GM21528 (cell line): ENCODE data around the gene RIPK1.
"Not testable (repeated sequence)": the region's sequence is repeated elsewhere in the genome, so short reads cannot be mapped to it uniquely, and the experiment has no call there.

Source experiments
- ATAC-seq: cut with Tn5 transposase; IDR thresholded peaks from one replicate; pipeline ENCODE4 v1.9.1; 2021; ENCODE audit warnings: mild to moderate bottlenecking, moderate library complexity; ENCODE audit not compliant: unreplicated experiment, low FRiP score

RIPK1 gene

DNA sequence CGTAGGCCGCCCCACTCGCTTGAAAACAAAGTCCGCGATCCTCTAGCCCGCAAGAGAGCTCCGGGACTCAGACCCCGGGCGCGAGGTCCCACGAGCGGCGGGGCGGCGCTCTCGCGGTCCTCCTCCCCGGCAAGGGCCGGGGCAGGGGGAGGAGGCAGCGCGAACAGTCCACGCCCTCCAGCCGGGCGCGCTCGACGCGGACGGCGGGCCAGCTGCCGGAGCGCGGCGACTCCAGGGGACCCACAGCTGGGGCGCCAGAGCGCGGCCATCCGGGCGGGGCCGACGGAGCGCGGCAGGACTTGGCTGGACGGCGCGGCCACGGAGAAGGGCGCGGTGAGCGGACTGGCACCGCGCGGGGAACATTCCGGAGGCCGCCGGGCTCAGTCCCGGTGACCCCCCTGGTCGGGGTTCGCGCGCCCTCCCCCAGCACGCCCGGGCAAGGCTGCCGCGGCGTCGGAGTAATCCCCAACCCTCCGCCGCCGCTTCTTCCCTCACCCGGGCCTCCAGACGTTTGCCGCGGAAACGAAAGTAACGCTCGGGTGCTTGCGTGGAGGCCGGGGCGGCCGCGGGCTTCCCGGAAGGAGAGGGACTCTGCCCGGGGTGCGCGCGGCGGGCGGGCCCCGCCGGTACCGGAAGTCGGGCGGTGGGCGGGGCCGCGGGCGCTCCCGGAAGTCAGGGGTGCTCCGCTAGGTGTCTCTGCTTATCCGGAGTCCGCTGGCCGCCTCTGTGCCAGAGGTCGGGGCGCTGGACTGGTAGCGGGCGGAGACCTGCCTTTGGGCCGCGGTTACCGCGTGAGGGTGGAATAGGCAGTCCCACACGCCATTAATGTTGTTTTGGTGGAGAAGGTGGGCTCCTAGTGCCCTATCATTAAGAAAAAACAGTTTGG is at the start of gene RIPK1:
Gene RIPK1 (plus strand): TSS at position 166 of the 886 bp plus-strand sequence. CDS start 8,330 bp downstream, outside the sequence.
- peak; percentile 79 for ATAC-seq

DNA sequence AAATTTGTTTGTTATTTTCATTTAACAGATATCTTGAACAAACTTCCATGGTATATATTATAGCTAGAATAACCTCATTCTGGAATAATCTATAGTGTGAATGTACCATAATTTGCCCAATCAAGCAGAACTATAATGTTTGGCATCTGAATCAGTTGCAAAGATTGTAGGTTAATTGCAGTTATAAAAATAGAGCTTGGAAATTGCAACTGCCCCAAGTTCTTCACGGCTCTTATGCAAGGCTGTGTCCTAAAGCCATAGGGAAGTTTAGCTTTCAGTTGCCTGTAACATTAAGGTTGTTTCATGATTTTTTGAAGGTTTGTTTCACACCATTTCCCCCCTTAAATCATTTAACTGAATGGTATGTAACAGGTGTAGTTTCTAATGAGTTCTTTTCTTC is 49.2 kb upstream of the RIPK1 start:
- ATAC-seq, result no peak

DNA sequence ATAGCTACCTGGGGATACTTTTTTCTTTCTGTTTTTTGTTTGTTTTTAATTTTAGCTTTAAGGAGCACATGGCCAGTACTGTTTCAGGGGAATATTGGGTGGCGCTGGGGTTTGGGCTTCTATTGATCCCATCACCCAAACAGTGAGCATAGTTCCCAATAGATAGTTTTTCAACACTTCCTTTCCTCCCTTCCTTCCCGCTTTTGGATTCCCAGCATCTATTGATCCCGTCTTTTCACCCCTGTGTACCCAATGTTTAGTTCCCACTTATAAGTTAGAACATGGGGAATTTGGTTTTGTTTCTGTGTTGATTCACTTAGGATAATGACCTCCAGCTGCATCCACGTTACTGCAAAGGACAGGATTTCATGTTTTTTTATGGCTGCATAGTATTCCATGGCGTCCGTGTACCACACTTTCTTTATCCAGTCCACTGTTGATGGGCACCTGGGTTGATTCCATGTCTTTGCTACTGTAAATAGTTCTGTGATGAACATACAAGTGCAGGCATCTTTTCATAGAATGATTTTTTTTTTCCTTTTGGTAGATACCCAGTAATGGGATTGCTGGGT is 48.5 kb upstream of the RIPK1 start:
- no peak for ATAC-seq

DNA sequence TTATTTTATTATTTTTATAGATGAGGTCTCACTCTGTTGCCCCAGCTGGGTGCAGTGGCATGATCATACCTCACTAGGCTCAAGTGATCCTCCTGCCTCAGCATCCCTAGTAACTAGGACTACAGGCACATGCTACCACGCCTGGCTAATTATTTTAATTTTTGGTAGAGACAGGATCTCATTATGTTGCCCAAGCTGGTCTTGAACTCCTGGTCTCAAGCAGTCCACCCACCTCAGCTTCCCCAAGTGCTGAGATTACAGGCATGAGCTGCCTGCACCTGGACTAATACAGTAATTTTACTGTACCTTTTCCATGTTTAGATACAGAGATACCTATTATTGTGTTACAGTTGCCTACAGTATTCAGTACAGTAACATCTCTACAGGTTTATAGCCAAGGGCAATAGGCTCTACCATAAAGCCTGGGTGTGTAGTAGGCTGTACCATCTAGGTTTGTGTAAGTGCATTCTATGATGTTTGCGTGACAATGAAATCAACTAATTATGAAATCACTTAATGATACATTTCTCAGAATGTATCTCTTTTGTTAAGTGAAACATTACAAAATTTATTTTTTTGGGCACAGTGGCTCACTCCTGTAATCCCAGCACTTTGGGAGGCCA is 47.2 kb upstream of the RIPK1 start:
- not testable (repeated sequence) for ATAC-seq

DNA sequence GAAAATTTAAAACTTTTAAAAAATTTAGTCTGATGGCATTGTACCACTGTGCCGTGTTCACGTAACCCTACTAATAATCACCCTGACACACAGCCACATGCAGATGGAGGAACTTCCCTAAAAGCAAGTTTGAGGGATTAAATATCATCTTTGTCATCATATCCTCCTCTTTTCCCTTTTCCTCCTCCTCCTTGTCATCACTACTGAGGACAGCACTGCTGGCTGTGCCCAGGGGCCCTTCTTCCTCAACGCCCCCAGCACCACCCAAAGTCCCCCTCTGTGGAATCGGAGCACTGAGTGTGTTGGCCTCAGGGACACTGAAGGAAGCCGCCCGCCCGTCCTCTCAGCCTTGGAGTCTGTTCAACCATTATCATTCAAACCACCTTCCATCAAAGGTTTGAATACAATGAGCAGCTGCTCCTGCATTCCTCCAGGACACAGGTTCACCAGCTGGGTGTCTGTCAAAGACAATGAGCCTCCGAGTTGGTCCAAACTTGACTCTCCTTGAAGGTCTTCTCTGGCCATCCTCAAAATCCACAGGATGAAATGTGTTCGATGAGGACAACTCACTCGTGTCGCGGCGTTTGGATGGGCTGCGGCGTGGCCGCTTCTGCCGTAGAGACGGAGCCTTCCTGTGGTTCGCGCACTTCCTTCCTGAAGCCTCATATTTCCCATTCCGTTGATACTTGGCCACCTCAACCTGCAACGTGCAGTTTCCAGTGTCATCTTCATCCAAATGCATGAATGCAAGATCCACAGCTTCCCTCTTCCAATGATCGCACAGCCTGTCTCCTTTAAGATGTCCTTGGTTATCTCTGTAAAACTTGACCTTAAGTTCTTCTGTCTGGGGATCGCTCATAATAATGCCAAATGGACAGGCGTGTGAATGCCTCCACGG is 45.3 kb upstream of the RIPK1 start:
- no peak for ATAC-seq

DNA sequence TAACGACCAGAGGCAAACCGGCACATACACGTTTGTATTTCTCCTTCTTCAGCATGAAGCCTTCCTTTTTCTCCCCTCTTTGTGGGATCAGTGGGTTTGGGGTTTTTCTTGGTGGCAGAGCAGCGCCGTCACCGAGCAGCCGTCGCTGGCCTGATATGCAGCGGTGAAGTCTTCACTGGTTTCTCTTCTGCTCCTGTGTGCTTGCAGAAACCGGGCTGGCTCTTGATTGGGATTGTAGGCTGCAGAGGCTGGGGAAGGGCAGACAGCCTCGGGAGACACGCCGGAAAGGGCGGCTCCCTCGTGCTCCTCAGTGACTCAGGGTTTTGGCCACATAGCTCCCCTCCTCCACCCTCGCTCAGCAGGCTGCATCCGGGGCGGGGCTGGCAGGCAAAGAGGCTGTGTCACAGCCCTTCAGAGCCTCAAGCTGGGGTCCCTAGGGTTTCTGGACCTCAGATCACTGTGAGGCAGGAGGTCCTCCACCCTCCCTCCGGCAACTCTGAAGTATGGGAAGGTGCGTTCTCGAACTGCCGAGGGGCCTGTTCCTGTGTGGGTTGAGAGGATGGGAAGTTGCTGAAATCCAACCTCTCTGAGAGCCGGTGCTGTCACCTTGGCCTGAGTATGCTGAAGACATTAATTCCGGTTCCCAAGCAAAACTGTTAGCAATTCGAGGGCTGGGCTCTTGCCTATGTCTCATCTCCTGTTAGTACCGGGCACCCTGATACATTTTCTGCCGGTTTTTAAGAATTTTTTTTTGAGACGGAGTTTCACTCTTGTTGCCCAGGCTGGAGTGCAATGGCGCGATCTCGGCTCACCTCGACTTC is 44.4 kb upstream of the RIPK1 start:
- peak; percentile 76 for ATAC-seq

DNA sequence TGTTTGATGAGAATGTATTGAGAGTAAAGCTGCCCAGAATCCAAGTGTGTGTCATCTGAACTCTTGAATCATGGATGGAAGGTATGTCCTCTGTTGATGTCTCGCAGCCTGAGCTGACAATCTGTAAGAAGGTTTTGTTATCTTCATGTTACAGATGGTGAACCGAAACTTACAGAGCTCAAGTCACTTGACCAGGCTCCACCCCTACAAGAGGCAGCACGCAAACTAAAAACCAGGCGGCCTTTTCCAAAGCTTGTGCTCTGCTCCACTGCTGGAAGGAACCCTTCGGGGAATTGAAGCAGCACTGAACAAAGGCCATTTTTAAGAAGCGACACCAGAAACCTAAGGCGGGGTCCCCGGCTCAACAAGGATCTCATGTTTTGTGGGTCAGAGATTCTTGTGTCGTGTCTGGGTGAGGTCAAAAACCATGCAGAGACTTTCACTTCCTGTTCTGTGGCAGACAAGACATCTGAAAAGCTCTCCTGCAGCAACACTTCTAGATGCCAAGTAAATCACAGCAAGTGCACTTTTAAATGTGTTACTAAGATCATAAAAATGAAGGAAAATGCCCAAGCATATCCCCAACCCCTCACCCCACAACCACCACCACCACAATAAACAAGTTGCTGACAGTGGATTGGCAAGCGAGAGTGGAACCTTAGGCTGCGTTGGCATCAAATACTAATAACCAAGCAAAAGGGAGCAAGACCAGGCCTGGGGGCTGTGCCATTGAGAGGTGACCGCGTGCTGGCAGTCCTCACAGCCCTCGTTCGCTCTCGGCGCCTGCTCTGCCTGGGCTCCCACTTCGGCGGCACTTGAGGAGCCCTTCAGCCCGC is 41.3 kb upstream of the RIPK1 start:
- ATAC-seq, result peak; percentile 62

DNA sequence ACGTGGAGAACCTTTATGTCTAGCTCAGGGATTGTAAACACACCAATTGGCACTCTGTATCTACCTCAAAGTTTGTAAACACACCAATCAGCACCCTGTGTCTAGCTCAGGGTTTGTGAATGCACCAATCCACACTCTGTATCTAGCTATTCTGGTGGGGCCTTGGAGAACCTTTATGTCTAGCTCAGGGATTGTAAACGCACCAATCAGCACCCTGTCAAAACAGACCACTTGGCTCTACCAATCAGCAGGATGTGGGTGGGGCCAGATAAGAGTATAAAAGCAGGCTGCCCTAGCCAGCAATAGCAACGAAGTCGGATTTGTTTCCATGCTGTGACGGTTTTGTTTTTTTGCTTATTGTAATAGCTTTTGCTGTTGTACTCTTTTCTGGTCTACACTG is 40.1 kb upstream of the RIPK1 start:
- not testable (repeated sequence) for ATAC-seq

DNA sequence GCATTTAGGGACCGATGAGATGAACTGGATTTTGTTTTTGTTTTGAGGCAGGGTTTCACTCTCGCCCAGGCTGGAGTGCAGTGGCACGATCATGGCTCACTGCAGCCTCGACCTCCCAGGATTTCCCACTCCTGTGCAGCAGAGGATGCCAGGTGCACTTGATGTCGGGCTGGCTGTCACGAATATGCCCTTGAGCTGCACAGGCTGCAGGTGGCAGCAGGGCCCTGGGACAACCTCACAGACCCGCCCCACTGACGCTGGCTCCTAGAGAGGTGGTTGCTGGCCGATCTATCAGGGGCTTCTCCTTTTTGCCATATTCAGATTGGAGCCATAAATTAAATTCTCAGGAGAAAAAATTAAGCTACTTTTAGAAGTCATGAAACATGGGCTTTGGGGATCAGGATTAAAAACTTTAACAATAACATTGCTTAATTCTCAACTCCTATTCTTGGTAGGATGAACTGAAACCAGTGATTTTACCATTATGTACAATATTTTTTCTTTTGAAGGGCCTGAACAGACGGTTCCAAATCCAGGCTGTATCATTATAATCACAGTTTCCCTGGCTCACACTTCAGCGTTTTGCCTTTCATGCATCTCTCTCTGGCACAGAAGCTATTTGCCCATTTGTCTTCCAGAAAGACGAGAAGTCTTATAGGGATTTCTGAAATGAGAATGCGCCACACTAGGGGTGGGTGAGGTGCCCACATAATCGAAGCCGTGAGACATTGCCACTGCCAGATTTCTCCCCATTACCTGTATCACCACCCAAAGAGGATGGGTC is 36.2 kb upstream of the RIPK1 start:
- no peak for ATAC-seq

DNA sequence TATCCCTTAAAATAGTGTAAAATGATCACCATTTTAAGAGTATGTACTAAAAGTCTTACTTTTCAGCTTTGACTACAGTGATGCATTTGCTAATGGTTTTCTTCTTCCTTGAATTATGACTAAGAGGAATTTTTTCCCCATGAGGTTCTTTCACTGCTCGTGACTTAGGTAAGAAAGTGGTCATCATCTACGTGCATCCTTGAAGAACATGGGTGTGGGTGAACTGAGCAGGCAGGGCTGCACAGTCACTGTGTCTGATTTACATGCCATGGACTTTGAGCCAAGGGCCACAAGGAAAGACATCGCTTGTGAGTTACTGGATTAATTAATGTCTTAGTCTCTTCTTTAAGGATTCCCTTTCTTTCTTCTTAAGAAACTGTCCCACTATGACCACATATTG is 35.3 kb upstream of the RIPK1 start:
- no peak for ATAC-seq

DNA sequence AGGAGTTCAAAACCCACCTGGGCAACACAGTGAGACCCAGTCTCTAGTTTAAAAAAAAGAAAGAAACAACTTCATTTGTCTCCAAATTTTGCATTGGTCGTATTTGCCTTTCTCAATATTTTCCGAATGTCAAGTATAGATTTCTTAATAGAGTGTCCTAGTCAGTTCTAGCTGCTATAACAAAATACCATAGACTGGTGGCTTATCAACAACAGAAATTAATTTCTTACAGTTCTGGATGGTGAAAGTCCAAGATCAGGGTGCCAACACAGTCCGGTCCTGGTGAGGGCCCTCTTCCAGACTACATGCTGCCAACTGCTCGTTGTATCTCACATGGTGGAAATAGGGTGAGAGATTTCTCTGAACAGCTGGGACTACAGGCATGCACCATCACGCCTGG is 34.6 kb upstream of the RIPK1 start:
- ATAC-seq, result no peak

DNA sequence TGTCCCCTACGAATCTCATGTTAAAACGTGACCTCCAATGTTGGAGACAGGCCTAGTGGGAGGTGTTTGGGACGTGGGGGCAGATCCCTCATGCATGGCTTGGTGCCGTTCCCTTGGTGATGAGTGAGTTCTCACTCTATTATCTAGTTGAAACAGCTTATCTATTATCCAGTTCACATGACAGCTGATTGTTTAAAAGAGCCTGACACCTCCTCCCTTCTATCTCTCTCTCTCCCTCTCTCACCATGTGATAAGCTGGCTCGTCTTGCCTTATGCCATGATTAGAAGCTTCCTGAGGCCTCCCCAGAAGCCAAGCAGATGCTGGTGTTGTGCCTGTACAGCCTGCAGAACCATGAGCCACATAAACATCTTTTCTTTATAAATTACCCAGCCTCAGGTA is 32.9 kb upstream of the RIPK1 start:
- no peak for ATAC-seq

DNA sequence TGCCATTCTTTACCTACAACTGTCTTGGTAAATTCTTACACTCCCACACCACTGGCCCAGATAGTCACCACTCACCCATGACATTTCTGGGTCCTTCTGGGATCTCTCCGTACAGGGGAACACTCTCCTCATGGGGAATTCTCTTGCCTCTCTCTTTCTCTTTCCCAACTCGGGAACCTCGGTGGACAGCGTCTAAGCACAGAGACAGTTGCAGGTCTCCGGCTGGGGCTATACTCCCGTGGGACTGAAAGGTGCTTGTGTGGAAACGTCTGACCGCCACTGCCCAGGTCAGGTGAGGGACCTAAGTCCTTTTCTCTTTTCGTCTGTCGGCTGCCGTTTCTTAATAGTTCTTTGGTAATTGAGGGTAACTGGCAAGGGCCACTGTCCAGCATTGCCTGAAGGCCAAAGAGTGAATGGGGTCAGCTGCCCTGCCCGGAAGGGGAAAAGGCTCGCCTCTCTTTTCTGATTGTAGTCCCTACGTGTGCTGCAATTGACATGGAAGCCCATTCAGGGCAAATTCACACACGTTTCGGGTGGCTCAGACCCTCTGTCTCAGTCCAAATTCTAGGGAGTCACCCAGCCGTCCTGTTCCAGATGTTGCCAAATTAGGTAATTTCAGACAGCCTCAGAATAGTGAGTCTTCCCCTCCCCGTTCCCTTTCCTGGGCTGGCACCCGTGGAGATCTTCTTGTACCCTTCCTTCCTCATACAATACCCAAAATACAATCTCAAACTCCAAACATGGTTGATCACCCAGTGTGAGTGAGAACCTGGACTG is 31.2 kb upstream of the RIPK1 start:
- no peak for ATAC-seq

DNA sequence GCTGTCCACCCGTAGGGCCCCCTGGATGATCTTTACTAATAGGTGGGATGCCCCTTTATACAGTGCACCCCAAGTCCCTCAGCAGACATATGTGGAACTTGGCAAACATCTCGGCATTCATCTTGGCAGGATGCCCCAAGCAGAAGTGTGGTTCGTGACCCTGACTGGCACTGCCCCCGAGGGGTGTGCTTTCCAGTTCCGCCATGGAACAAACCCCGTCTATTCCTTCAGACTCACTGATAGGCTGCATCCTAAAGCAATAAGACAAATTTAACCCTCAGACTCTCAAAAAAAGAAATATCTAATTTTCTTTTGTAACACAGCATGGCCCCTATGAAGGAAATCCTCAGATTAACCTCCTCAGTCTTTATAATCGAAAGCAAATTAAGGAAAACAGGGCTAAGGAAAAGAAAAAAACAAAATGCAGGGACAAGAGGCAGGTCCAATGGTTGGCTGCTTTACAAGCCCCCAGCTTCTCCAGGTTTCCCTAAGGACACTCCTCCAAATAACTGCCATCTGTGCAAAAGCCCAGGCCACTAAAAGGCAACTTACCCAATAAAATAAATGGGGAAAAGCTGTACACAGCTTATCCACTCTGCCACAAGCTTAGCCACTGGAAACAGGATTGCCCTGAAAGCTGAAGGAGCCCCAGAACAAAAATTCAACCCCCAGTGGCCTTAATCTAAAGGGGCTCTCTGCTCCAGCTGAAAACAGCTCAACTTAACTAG is 30.5 kb upstream of the RIPK1 start:
- ATAC-seq, result no peak

DNA sequence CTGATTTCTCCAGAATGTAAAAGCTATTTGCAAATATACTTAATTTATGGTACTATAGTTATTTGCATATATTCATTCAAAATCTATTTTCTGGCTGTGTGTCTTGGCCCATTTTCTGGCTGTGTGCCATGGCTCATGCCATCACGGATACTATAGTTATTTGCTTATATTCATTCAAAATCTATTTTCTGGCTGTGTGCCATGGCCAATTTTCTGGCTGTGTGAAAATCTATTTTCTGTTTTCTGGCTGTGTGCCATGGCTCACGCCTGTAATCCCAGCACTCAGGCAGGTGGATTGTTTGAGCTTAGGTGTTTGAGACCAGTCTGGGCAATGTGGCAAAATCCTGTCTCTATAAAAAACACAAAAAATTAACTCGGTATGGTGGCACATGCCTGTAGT is 28.9 kb upstream of the RIPK1 start:
- no peak for ATAC-seq

DNA sequence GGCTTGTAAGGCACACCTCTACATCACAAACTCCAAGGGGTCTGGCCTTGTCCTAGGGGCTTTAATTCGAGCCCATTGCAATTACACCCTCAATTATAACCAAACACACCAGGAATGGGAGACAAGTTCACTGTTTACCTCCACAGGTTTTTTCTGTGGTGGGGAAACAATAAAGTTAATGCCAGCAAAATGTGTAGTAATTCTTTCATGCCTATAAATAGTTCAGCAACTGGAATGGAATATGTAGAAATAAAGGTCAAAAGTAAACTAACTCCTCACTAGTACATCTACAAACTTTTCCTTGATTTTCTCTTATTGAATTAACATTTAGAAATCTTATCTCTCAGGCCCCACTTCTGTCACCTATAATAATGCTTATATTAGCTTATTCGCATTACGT is 27.1 kb upstream of the RIPK1 start:
- no peak for ATAC-seq

DNA sequence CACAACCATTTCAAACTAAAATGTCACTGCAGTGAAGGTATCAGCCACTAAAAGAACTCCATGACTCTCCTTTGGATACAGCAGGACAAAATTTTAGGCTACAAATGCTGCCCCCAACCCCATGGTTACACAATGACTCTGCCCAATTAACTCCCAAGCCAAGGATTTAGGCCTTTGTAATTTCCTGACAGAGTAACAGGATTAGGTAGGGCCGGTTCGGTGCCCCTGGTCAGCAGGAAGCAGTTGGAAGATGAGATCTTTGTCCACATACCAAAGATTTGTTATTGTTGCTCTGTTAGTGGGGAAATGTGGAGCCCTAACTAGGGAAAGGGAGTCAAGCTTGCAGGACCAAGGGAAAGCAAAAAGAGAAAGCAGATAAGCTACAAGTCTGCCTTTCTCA is 26.7 kb upstream of the RIPK1 start:
- no peak for ATAC-seq
